Cardiac muscle cell (in vitro differentiated cells and primary cell): ENCODE results near the gene GADD45B. TPM values are rescaled to one million over a fixed set of nuclear protein-coding genes. Genes with fewer than 3 reads are reported as not detected.

ENCODE experiments used
- DNase-seq, 2 donors: peaks; one replicate each; pipeline versions ENCODE4 v3.0.0 to v3.0.0-alpha.2; 2010 to 2017; ENCODE audit warnings: low read depth in 1 of 2, low spot score in 1 of 2
- H3K27ac ChIP-seq: fragments of 200-600 bp; sonication (generic); 2 replicates; pipeline ENCODE4 v1.5.1; 2016
- H3K27me3 ChIP-seq: fragments of 200-600 bp; sonication (generic); 2 replicates; pipeline ENCODE4 v1.6.0; 2016; ENCODE audit warnings: control low read depth
- H3K36me3 ChIP-seq: fragments of 200-600 bp; sonication (generic); 2 replicates; pipeline ENCODE4 v1.5.1; 2016; ENCODE audit warnings: control low read depth
- H3K4me1 ChIP-seq: fragments of 200-600 bp; sonication (generic); 2 replicates; pipeline ENCODE4 v1.8.1; 2017; ENCODE audit warnings: low read depth, mild to moderate bottlenecking, mixed run types
- H3K4me3 ChIP-seq: fragments of 200-600 bp; sonication (generic); 2 replicates; pipeline ENCODE4 v1.5.1; 2016; ENCODE audit warnings: mild to moderate bottlenecking
- H3K9me3 ChIP-seq: fragments of 200-600 bp; sonication (generic); 2 replicates; pipeline ENCODE4 v1.5.1; 2017; ENCODE audit warnings: low read depth, mild to moderate bottlenecking, control low read depth
- polyA plus RNA-seq: library from polyadenylated mRNA; unstranded; fragments of >200 nt; fragmentation: Nextera tagmentation; extraction: Ambion mirVana; gene quantifications from 2 replicates; pipeline ENCODE4 v1.2.1, GENCODE V29; 2016
- total RNA-seq: library from RNA; depleted of rRNA; stranded (reverse); fragments of >200 nt; gene quantifications from 2 replicates; pipeline ENCODE4 v1.2.3, GENCODE V29; 2016
- TF ChIP-seq, protein P1 (sequence below): IDR thresholded peaks from 2 replicates; pipeline ENCODE4 v1.5.1; 2012; ENCODE audit warnings: low read depth, mild to moderate bottlenecking, low read length

The GADD45B gene
- total and polyA plus RNA-seq, 2 experiments from 2014 or later, result 30.5 to 75.2 TPM

DNA sequence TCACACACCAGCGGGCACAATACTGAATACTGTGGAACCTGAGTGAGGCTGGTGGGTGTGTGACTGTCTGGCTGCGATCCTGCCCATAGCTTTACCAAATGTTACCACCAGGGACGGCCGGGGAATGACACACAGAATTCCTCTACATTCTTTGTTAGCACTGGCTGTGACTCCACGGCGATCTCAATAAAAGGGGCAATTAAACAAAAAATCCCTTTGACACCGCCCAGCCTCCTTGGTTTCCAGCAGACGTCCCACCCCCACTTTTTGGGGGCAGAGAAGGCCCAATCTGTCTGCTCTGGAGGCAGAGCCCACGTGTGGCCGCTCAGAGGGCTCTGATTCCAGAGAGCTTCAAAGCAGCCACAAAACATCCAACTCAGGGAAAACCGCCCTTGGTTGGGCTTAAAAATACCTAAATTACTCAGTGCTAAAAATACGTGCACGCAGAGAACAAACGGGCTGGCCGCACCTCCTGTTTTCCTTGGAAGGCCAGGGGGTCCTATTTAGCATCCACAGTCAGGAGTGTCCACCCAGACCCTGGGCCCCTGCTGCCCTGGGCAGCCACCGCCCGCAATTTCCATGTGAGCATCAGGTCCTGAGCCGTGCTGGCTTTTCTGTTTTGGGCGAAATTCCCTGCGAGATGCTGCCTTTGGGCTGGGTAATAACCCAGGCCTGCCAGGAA is 47.8 kb downstream of the GADD45B start:
- TF ChIP-seq, protein P1, sequence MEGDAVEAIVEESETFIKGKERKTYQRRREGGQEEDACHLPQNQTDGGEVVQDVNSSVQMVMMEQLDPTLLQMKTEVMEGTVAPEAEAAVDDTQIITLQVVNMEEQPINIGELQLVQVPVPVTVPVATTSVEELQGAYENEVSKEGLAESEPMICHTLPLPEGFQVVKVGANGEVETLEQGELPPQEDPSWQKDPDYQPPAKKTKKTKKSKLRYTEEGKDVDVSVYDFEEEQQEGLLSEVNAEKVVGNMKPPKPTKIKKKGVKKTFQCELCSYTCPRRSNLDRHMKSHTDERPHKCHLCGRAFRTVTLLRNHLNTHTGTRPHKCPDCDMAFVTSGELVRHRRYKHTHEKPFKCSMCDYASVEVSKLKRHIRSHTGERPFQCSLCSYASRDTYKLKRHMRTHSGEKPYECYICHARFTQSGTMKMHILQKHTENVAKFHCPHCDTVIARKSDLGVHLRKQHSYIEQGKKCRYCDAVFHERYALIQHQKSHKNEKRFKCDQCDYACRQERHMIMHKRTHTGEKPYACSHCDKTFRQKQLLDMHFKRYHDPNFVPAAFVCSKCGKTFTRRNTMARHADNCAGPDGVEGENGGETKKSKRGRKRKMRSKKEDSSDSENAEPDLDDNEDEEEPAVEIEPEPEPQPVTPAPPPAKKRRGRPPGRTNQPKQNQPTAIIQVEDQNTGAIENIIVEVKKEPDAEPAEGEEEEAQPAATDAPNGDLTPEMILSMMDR, result peak; percentile 39
- Histone ChIP-seq H3K27me3 (no peaks in the 10 kb centered on the region), H3K27ac (peak overlapping the region; percentile 42), H3K9me3 (no peaks in the 10 kb centered on the region), H3K4me3 (no peak overlapping the region), H3K4me1 (peaks cover 3% of the 10 kb centered on the region), H3K36me3 (no peaks in the 10 kb centered on the region)
- peak in 1 of 2 donors; percentile 47 for DNase-seq

DNA sequence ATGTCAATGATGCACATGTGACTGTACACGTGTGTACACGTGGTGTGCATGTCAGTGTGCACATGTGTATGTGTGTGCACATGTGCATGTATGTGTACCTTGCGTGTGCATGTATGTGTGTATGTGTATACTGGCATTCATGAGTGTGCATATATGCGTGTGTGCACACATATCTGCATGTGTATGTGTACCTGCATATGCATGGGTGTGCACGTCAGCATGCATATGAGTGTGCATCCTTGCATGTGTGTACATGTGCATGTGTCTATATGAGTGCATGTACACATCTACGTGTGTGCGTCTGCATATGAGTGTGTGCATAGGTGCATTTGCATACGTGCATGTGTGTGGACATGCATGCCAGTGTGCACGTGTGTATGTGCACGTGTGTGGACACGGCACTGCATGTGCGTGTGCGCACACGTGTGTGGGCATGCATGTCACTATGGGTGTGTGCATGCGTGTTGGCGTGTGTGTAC is 48.5 kb downstream of the GADD45B start:
- Histone ChIP-seq H3K36me3 (no peaks in the 10 kb centered on the region), H3K9me3 (no peaks in the 10 kb centered on the region), H3K27ac (peak overlapping the region; percentile 42), H3K27me3 (no peaks in the 10 kb centered on the region), H3K4me1 (peaks cover 3% of the 10 kb centered on the region), H3K4me3 (no peak overlapping the region)
- no peak for DNase-seq
- TF ChIP-seq, protein P1, result no peak

DNA sequence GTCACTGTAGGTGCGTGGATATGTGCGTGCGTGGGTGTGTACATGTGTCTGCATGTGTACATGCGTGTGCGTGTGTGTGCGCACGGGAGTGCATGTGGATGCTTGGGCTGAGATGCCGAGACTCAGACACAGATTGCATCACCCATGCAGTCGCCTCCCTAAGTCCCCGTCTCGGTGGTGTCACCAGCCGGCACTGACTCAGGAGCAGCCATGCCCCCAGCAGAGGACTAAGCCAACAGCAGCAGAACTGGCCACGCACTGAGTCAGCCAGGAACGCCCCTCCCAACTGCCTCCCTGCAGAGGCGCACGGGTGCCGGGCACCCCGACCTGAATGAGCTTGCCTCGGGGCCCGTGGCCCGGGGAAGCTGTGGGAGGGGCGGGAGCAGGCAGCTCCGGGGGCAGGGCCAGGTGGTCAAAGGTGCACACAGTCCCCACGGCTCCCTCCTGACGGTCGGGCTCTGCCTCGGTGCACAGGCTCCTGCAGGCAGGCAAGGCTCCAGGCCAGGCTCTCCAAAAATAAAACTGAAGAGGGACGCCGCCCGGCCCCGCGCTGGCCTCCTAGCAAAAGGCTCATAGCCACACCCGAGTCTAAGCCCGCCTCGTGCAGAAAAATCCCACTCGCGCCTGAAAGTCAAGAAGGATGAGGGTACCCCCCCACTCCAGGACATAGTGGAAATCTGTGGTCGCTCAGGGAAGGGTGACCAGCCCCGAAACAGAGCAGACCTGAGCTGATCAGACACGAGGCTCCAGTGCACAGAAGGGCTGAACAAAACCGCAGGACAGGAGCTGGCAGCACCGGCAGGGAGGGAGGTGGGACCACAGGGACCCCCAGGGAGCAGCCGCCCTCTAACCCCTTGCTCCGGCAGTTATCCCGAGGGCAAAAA is 49.2 kb downstream of the GADD45B start:
- Histone ChIP-seq H3K36me3 (no peaks in the 10 kb centered on the region), H3K27ac (peak overlapping the region; percentile 18), H3K9me3 (no peaks in the 10 kb centered on the region), H3K4me3 (no peak overlapping the region), H3K4me1 (peaks cover 3% of the 10 kb centered on the region), H3K27me3 (no peaks in the 10 kb centered on the region)
- TF ChIP-seq, protein P1, result no peak
- DNase-seq, result peak in 1 of 2 donors; percentile 40

DNA sequence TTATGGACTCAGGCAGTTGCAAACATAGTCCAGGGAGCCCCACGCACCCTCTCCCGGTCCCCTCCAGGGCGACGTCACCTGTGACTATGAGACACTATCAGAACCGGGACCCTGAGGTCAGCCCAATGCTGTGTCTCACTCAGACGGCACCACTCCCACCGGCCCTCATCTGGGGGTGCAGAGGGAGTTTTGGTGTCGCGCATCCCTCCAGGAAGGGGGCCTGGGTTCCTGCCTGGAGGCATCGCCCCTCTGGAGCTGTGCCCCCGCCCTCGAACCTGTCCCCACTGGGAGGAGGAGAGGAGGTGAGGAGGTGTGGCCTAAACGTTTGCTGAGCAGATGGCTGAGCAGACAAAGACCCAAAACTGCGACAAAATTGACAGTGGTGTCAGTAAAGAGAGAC is 51.2 kb downstream of the GADD45B start:
- Histone ChIP-seq H3K4me1 (peaks cover 3% of the 10 kb centered on the region), H3K27ac (no peak overlapping the region), H3K27me3 (no peaks in the 10 kb centered on the region), H3K4me3 (no peak overlapping the region), H3K36me3 (no peaks in the 10 kb centered on the region), H3K9me3 (no peaks in the 10 kb centered on the region)
- TF ChIP-seq, protein P1, result no peak
- DNase-seq, result no peak

DNA sequence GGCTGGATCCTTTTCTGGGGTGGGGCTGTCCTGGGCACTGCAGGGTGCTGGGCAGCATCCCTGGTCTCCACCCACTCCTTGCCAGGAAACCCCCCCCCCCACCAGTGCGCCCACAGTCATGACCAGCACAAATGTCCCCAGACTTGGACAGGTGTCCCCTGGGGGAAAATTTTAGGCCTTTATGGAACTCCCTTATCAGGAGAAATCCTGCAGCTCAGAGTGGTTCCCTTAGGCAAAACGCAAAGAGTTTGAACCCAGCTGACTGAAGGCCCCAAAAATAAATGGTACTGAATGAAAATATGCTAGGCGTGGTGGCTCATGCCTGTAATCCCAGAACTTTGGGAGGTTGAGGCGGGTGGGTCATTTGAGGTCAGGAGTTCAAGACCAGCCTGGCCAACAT is 51.8 kb downstream of the GADD45B start:
- Histone ChIP-seq H3K4me3 (no peak overlapping the region), H3K27me3 (no peaks in the 10 kb centered on the region), H3K9me3 (no peaks in the 10 kb centered on the region), H3K36me3 (no peaks in the 10 kb centered on the region), H3K4me1 (peaks cover 3% of the 10 kb centered on the region), H3K27ac (no peak overlapping the region)
- no peak for DNase-seq
- TF ChIP-seq, protein P1, result no peak

Other genes with a start within 250 kb of the GADD45B start
- gene PLEKHJ1, start 239.8 kb upstream of the GADD45B start, total RNA-seq, result 255 and 361 TPM in 2 replicates
- gene PLEKHJ1, start 239.8 kb upstream of the GADD45B start, polyA plus RNA-seq, result 297 and 342 TPM in 2 replicates
- gene SF3A2, start 239.3 kb upstream of the GADD45B start, total RNA-seq, result 60.6 and 66.9 TPM in 2 replicates
- 110 and 111 TPM in 2 replicates for gene SF3A2, start 239.3 kb upstream of the GADD45B start, polyA plus RNA-seq
- gene AMH, start 226.8 kb upstream of the GADD45B start, total RNA-seq, result 24.1 and 45.6 TPM in 2 replicates
- 23.2 and 71.4 TPM in 2 replicates for gene AMH, start 226.8 kb upstream of the GADD45B start, polyA plus RNA-seq
- 1.9 and 5.4 TPM in 2 replicates for gene JSRP1, start 219.7 kb upstream of the GADD45B start, total RNA-seq
- gene JSRP1, start 219.7 kb upstream of the GADD45B start, polyA plus RNA-seq, result 0.79 and 4.2 TPM in 2 replicates
- 0.48 TPM in 1 of 2 replicates, not detected in the other for gene PEAK3, start 194.0 kb upstream of the GADD45B start, total RNA-seq
- gene PEAK3, start 194.0 kb upstream of the GADD45B start, polyA plus RNA-seq, result 0.06 and 0.51 TPM in 2 replicates
- 2.1 and 3.1 TPM in 2 replicates for gene LINGO3, start 168.0 kb upstream of the GADD45B start, total RNA-seq
- 0.23 and 1.4 TPM in 2 replicates for gene LINGO3, start 168.0 kb upstream of the GADD45B start, polyA plus RNA-seq
- gene LSM7, start 147.5 kb upstream of the GADD45B start, total RNA-seq, result 231 and 424 TPM in 2 replicates
- gene LSM7, start 147.5 kb upstream of the GADD45B start, polyA plus RNA-seq, result 157 and 176 TPM in 2 replicates
- gene SPPL2B, start 147.4 kb upstream of the GADD45B start, total RNA-seq, result 95.3 and 132 TPM in 2 replicates
- 90.4 and 90.9 TPM in 2 replicates for gene SPPL2B, start 147.4 kb upstream of the GADD45B start, polyA plus RNA-seq
- gene TMPRSS9, start 115.9 kb upstream of the GADD45B start, total RNA-seq, result not detected in 2 replicates
- not detected in 2 replicates for gene TMPRSS9, start 115.9 kb upstream of the GADD45B start, polyA plus RNA-seq
- gene TIMM13, start 48.5 kb upstream of the GADD45B start, total RNA-seq, result 76.7 and 93.0 TPM in 2 replicates
- 287 and 292 TPM in 2 replicates for gene TIMM13, start 48.5 kb upstream of the GADD45B start, polyA plus RNA-seq
- gene LMNB2, start 19.2 kb upstream of the GADD45B start, total RNA-seq, result 78.6 and 127 TPM in 2 replicates
- gene LMNB2, start 19.2 kb upstream of the GADD45B start, polyA plus RNA-seq, result 42.5 and 66.9 TPM in 2 replicates
- 14.3 and 20.4 TPM in 2 replicates for gene GNG7, start 226.6 kb downstream of the GADD45B start, total RNA-seq
- 24.8 and 34.4 TPM in 2 replicates for gene GNG7, start 226.6 kb downstream of the GADD45B start, polyA plus RNA-seq
- 3.0 and 4.2 TPM in 2 replicates for gene DIRAS1, start 245.2 kb downstream of the GADD45B start, total RNA-seq
- 3.1 and 3.3 TPM in 2 replicates for gene DIRAS1, start 245.2 kb downstream of the GADD45B start, polyA plus RNA-seq